ENCODE measurements around the gene C2orf42. TPM values are rescaled to one million over a fixed set of nuclear protein-coding genes. Genes with fewer than 3 reads are reported as not detected.
"Not testable (repeated sequence)": the region's sequence is repeated elsewhere in the genome, so short reads cannot be mapped to it uniquely, and the experiment has no call there.

C2orf42 gene
- total RNA-seq, 2 donors from 2014 or later = 13.7 to 25.5 TPM

DNA sequence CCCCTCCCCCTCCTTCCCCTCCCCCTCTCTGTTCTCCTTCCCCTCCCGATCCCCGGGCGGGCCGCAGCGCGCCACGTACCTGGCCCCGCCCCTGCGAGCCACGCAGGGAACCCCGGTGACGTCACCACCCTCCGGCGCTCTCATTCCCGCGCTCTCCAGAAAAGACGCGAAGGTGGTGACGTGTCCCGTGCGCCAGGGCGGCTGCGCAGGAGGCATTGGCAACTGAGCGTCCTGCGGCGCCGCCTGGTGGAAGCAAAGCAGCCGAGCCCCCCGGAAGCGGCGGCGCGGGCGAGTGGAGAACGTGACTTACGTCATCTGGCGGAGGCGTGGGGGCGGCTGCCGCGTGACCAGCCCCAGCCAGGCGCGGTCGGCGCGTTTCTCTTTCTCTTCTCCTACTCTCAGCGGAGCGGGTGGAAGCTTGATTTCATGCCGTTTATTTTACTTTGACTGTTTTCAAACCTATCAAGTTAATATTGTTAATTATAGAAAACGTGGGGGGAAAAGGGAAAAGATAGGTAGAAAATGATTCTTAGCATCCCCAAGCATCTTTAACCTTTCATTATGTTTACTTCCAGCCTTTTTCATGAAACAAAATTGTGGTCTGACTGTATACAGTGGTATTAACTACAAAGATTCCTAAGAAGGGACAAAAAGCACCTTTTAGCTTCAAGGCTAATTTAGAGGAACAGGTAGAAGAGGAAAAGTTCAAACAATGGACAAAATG is 48.1 kb downstream of the C2orf42 start:
- peak; percentile 96 for DNase-seq (ENCODE audit: low spot score)

GRCh38 chr2:70141902-70142589 is 48.8 kb downstream of the C2orf42 start:
- Histone ChIP-seq H3K27me3 (replicated peaks; ENCODE audit: insufficient read depth) (no peaks in the 10 kb centered on the region), H3K4me3 (peak overlapping the region; percentile 71), H3K4me1 (ENCODE audit: control insufficient read depth in 1 of 2, low read depth in 2 of 2) (peaks cover 15 to 19% of the 10 kb centered on the region in 2 donors), H3K36me3 (no peaks in the 10 kb centered on the region), H3K27ac (peak overlapping the region; percentile 94 to 98), H3K9me3 (no peaks in the 10 kb centered on the region)
- ATAC-seq (ENCODE audit: insufficient number of reproducible peaks, low FRiP score, low read depth) (peak; percentile 10), DNase-seq (ENCODE audit: low spot score) (no peak)
- no peak for TF ChIP-seq CTCF (IDR thresholded peaks at IDR 0.05)

More for the DNA sequence above, 48.1 kb downstream of the C2orf42 start:
- peak; percentile 91 for TF ChIP-seq CTCF (IDR thresholded peaks at IDR 0.05)
- H3K4me3 ChIP-seq = peak overlapping the region; percentile 72
- H3K27ac ChIP-seq = peak overlapping the region; percentile 92 to 94
- H3K4me1 ChIP-seq (ENCODE audit: control insufficient read depth in 1 of 2, low read depth in 2 of 2) = peaks cover 15 to 19% of the 10 kb centered on the region in 2 donors
- no peaks in the 10 kb centered on the region for H3K36me3 ChIP-seq
- no peaks in the 10 kb centered on the region for H3K27me3 ChIP-seq (replicated peaks; ENCODE audit: insufficient read depth)
- no peaks in the 10 kb centered on the region for H3K9me3 ChIP-seq
- peak; percentile 92 for ATAC-seq (ENCODE audit: insufficient number of reproducible peaks, low FRiP score, low read depth)

GRCh38 chr2:70141212-70141901 is 49.5 kb downstream of the C2orf42 start:
- peak; percentile 37 for DNase-seq (ENCODE audit: low spot score)
- no peak for ATAC-seq (ENCODE audit: insufficient number of reproducible peaks, low FRiP score, low read depth)
- Histone ChIP-seq H3K36me3 (no peaks in the 10 kb centered on the region), H3K27ac (peak overlapping the region; percentile 94 to 98), H3K27me3 (replicated peaks; ENCODE audit: insufficient read depth) (no peaks in the 10 kb centered on the region), H3K4me1 (ENCODE audit: control insufficient read depth in 1 of 2, low read depth in 2 of 2) (peaks cover 18 to 21% of the 10 kb centered on the region in 2 donors), H3K9me3 (no peaks in the 10 kb centered on the region), H3K4me3 (peak overlapping the region; percentile 71)
- TF ChIP-seq CTCF (IDR thresholded peaks at IDR 0.05) = peak; percentile 43

DNA sequence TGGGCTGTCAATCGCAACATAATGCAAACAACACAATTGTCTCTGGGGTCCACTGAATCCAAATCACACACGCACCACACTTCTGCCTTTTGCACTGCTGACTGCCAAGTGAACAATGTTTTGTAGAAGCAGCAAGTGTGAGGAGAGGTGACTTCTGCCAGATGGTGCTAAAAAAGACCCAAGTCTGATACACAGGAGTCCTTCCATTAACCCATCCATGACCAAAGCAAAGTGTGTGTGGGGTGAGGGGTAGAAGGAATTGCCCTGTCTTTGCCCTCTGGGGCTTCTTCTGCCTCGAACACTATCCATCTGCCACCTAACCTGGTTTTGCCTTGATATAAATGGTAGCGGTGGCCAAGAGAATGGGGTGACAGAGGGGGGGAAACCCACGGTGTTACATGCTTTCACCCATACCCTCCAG is 50.0 kb downstream of the C2orf42 start:
- H3K4me3 ChIP-seq = no peak overlapping the region
- no peaks in the 10 kb centered on the region for H3K36me3 ChIP-seq
- DNase-seq (ENCODE audit: low spot score) (no peak), ATAC-seq (ENCODE audit: insufficient number of reproducible peaks, low FRiP score, low read depth) (no peak)
- H3K27ac ChIP-seq = peak overlapping the region; percentile 94 to 98
- no peaks in the 10 kb centered on the region for H3K27me3 ChIP-seq (replicated peaks; ENCODE audit: insufficient read depth)
- peaks cover 24 to 26% of the 10 kb centered on the region in 2 donors for H3K4me1 ChIP-seq (ENCODE audit: control insufficient read depth in 1 of 2, low read depth in 2 of 2)
- no peaks in the 10 kb centered on the region for H3K9me3 ChIP-seq
- TF ChIP-seq CTCF (IDR thresholded peaks at IDR 0.05) = no peak

- not testable (repeated sequence) for ATAC-seq (ENCODE audit: insufficient number of reproducible peaks, low FRiP score, low read depth); DNase-seq (ENCODE audit: low spot score); H3K36me3 ChIP-seq; H3K4me3 ChIP-seq; H3K27me3 ChIP-seq (replicated peaks; ENCODE audit: insufficient read depth); H3K9me3 ChIP-seq; H3K27ac ChIP-seq
- H3K4me1 ChIP-seq (ENCODE audit: control insufficient read depth in 1 of 2, low read depth in 2 of 2) = peaks cover 29 to 47% of the 10 kb centered on the region in 2 donors
Measured at GRCh38 chr2:70134323-70134983, 56.4 kb downstream of the C2orf42 start.
